NT2/D1 (cell line): ENCODE results near the gene OR10A6.

Source experiments
- DNase-seq: peaks from one replicate; pipeline ENCODE4 v3.0.0-alpha.2; 2011; ENCODE audit warnings: low read depth, low spot score
- H3K27me3 ChIP-seq: 2 replicates; pipeline ENCODE4 v1.6.0; 2011; ENCODE audit warnings: mild to moderate bottlenecking; ENCODE audit not compliant: insufficient read length, insufficient read depth
- H3K36me3 ChIP-seq: 2 replicates; pipeline ENCODE4 v1.6.1; 2011; ENCODE audit warnings: mild to moderate bottlenecking, low read length, mixed read lengths; ENCODE audit not compliant: insufficient read depth, insufficient read length
- H3K4me1 ChIP-seq: 2 replicates; pipeline ENCODE4 v1.5.1; 2011; ENCODE audit not compliant: insufficient read depth, insufficient read length
- H3K4me3 ChIP-seq: 2 replicates; pipeline ENCODE4 v1.5.1; 2011; ENCODE audit warnings: low read depth; ENCODE audit not compliant: insufficient read length
- H3K9ac ChIP-seq: 2 replicates; pipeline ENCODE4 v1.6.0; 2011; ENCODE audit warnings: low read depth; ENCODE audit not compliant: insufficient read length
- H3K9me3 ChIP-seq: 2 replicates; pipeline ENCODE4 v1.5.1; 2011; ENCODE audit warnings: mild to moderate bottlenecking, low read length; ENCODE audit not compliant: insufficient read depth
- SUZ12 ChIP-seq: IDR thresholded peaks from 2 replicates; pipeline ENCODE4 v1.6.1; 2011; ENCODE audit not compliant: insufficient read length, insufficient read depth; ENCODE audit errors: extremely low read depth
- YY1 ChIP-seq: IDR thresholded peaks from 2 replicates; pipeline ENCODE4 v1.6.1; 2011; ENCODE audit not compliant: insufficient read length, insufficient read depth
- ZNF274 ChIP-seq: IDR thresholded peaks from 2 replicates; pipeline ENCODE4 v1.6.1; 2011; ENCODE audit warnings: mild to moderate bottlenecking, low read depth, low read length

Gene OR10A6

DNA sequence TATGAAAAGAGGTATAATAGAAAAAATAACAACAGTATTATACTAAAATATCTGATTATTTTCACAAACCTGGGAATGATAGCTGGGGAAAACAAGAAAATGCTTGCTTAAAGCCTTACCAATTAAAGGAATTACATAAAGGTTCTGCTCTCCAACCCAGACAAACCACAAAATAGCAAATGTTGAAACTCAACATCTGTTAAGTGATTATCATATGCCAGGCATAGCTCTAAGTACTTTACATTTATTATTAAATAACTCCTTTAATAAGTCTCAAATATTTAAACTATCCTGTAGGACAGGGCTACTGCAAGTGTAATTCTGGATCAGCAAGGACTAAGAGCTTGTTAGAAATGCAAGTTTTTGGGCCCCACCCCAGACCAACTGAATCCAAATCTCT is 20.1 kb downstream of the OR10A6 start:
- TF ChIP-seq YY1 = no peak
- no peak for TF ChIP-seq ZNF274
- TF ChIP-seq SUZ12 = no peak
- no peak for DNase-seq
- H3K9me3 ChIP-seq = no peaks in the 10 kb centered on the region
- no peak overlapping the region for H3K9ac ChIP-seq
- no peak overlapping the region for H3K4me3 ChIP-seq
- H3K36me3 ChIP-seq = no peaks in the 10 kb centered on the region
- H3K27me3 ChIP-seq = no peaks in the 10 kb centered on the region
- H3K4me1 ChIP-seq = peaks cover 3% of the 10 kb centered on the region

DNA sequence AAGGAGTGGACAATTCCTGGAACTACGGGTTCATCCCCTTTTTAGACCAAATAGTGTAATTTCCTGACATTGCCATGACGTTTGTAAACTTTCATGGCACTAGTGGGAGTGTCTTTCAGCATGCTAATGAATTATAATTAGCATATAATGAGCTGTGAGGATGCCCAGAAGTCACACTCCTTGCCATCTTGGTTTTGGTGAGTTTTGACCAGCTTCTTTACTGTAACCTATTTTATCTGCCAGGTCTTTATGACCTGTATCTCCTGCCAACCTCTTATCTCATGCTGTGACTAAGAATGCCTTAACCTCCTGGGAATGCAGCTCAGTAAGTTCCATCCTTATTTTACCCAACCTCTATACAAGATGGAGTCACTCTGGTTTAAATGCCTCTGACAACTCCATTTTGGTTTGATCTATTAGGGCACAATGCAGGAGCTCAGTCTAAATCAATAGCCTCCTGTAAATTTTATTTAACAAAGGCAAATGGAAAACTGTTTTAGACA is 20.7 kb downstream of the OR10A6 start:
- no peak overlapping the region for H3K9ac ChIP-seq

DNA sequence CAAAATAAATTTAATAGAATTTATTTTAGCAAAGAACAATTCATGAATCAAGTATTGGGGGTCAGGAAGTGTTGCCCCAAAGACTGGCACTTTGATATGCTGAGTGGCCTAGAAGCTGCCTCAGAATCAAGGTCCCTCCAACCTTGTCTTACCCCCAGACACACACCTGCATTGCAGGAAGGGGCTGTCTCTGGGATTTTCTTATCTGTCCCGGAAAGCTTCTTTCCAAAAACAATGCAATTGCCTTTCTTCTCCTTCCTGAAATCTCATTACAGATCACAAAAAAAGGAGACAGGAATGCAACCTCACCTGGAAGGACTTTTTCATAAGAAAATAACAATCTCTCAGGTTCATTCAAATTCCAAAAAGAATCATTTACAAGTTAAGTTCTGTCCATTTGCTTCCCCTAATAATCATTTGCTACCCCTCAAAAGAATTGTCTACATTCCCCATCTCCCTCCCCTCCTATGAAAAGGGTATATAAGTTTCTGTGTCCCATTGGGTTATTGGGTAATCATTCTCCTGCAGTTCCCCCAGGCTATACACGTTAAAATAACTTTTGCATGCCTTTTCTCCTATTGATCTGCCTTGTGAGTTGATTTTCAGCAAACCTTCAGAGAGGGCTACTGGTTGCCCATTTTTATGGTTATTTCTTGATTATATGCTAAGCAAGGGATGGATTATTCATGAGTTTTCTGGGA is 21.3 kb downstream of the OR10A6 start:
- no peak for TF ChIP-seq YY1
- TF ChIP-seq SUZ12 = no peak
- Histone ChIP-seq H3K4me3 (no peak overlapping the region), H3K4me1 (peaks cover 3% of the 10 kb centered on the region), H3K27me3 (no peaks in the 10 kb centered on the region), H3K36me3 (no peaks in the 10 kb centered on the region), H3K9ac (no peak overlapping the region), H3K9me3 (no peaks in the 10 kb centered on the region)
- no peak for DNase-seq

More for the DNA sequence above, 20.7 kb downstream of the OR10A6 start:
- Histone ChIP-seq H3K4me3 (no peak overlapping the region), H3K36me3 (no peaks in the 10 kb centered on the region), H3K9me3 (no peaks in the 10 kb centered on the region), H3K4me1 (peaks cover 3% of the 10 kb centered on the region), H3K27me3 (no peaks in the 10 kb centered on the region)
- TF ChIP-seq SUZ12 (no peak), ZNF274 (no peak), YY1 (no peak)
- DNase-seq = no peak

DNA sequence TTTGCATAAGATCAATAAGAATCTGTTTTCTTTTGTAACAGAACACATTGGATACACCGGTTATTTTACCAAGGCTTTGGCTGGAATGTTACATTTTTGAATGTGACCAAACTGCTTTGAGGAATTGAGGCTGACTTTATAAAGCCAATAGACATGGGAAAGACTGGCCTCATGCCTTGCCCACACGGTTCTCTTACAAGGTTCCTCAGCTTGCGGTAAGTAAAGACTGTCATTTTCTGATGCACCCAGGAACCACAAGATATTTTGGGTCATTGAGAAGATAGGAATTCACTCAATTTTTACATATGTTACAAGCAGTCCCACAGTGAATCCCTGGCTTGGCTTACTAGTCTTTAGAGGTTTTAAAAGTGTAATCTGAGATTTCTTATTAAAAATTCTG is 23.9 kb downstream of the OR10A6 start:
- no peak for DNase-seq
- TF ChIP-seq SUZ12 = no peak
- no peak for TF ChIP-seq ZNF274
- TF ChIP-seq YY1 = no peak
- peaks cover 3% of the 10 kb centered on the region for H3K4me1 ChIP-seq
- no peaks in the 10 kb centered on the region for H3K27me3 ChIP-seq
- H3K36me3 ChIP-seq = no peaks in the 10 kb centered on the region
- H3K4me3 ChIP-seq = no peak overlapping the region
- no peaks in the 10 kb centered on the region for H3K9me3 ChIP-seq
- no peak overlapping the region for H3K9ac ChIP-seq

DNA sequence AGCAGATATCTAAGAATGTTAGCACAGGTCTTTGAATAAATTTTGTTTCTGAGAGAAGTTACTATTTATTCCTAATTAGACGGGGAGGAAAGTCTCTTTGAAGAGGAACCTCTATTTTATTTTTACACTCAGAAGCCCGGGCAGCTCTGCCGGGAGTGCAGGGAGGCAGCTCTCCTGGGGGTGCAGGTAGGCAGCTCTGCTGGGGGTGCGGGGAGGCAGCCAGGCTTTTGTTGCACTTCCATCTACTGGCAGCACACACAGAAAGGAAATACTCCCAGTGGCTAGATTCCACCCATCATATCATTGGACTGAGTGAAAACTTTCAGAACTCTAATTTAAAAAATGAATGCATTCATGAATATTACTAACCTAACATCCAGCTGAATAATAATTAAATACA is 24.6 kb downstream of the OR10A6 start:
- H3K4me1 ChIP-seq = peaks cover 3% of the 10 kb centered on the region
- no peak overlapping the region for H3K4me3 ChIP-seq
- no peaks in the 10 kb centered on the region for H3K9me3 ChIP-seq
- H3K36me3 ChIP-seq = no peaks in the 10 kb centered on the region
- DNase-seq = no peak
- H3K9ac ChIP-seq = peak overlapping the region; percentile 24
- TF ChIP-seq ZNF274 (no peak), YY1 (no peak), SUZ12 (no peak)
- H3K27me3 ChIP-seq = no peaks in the 10 kb centered on the region

DNA sequence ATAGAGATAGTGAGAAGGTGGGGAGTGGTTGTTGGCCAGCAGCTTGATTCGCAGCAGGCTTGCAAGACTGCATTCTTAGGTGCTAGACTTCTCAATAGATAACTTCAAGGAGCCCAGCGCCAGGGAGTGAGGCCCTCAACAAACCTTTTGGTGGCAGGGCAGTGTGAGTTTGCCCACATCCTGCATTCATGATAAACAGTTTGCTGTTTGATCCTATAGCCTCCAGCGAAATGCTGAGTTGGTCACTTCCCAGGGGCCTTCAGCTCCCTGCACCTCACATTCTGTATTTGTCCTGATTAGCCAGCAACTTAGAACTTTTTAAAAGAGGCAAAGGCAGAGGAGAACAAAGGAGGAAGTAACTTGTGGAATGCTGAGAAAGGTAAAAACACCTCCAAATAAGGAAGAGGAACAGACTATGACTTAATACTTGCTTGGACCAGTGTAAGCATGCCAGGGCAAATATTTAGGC is 25.1 kb downstream of the OR10A6 start:
- peak; percentile 28 for DNase-seq
- Histone ChIP-seq H3K9ac (no peak overlapping the region), H3K9me3 (0 out of 2 replicates have a peak, but pooled peaks cover 3% of the 10 kb centered on the region), H3K4me3 (no peak overlapping the region), H3K27me3 (no peaks in the 10 kb centered on the region), H3K4me1 (peaks cover 3% of the 10 kb centered on the region), H3K36me3 (peaks cover 4% of the 10 kb centered on the region)
- TF ChIP-seq YY1 (no peak), ZNF274 (no peak), SUZ12 (no peak)

DNA sequence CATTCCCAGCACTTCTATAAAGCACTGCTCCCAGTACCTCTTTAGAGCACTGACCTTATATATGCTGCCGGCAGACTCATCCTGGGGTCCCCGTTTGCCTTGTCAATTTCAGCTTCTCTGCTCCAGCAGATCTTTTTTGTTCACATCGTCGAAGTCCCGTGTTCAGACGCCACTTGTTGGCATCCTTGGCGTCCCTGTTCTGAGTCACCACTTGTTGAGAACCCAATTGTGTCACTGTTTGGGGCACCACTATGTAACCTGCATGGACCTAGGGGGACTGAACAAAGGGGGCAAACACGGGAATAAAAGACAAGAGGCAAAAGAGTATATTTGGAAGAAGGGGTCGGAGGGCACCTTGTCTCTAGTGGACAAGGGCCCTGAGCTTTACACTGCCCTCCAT is 25.5 kb downstream of the OR10A6 start:
- DNase-seq = no peak
- Histone ChIP-seq H3K27me3 (no peaks in the 10 kb centered on the region), H3K4me3 (no peak overlapping the region), H3K9me3 (peaks cover 7% of the 10 kb centered on the region), H3K9ac (peak overlapping the region; percentile 29), H3K4me1 (peaks cover 3% of the 10 kb centered on the region), H3K36me3 (peaks cover 8% of the 10 kb centered on the region)
- no peak for TF ChIP-seq YY1
- TF ChIP-seq SUZ12 = no peak
- no peak for TF ChIP-seq ZNF274

DNA sequence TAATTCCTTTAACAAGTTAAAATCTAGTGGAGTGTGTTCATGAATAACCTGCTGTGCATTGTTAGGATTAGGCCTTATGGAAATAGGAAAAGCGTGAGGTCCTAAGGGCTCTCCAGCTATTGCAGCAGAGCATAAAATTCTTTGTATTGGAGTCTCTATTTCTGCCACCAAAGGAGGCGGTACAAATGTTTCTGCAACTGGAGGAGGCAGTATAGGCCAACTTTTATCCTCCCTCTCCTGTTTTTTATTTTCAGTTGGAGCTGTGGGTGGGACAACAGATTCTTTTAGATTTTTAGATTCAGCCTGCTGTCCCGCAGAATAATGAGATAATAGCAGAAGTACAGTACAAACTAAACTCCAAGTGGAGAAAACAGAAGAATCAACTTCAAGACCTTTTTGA is 26.2 kb downstream of the OR10A6 start:
- H3K4me1 ChIP-seq = no peaks in the 10 kb centered on the region
- DNase-seq = no peak
- H3K9me3 ChIP-seq = peaks cover 12% of the 10 kb centered on the region
- peak overlapping the region; percentile 29 for H3K9ac ChIP-seq
- TF ChIP-seq SUZ12 (no peak), ZNF274 (no peak), YY1 (no peak)
- peaks cover 10% of the 10 kb centered on the region for H3K36me3 ChIP-seq
- no peak overlapping the region for H3K4me3 ChIP-seq
- no peaks in the 10 kb centered on the region for H3K27me3 ChIP-seq
